A673 (cell line): ENCODE data around the gene NGDN.

ENCODE experiments used
- CTCF ChIP-seq: fragments of 300-800, 200-600 bp; sonication (generic); conservative IDR thresholded peaks from 2 replicates; pipeline ENCODE4 v1.5.1; 2017; ENCODE audit warnings: low read depth, mild to moderate bottlenecking, antibody characterized with exemption, low read length, moderate library complexity, mixed read lengths
- EZH2 ChIP-seq: fragments of 200-600 bp; sonication (generic); IDR thresholded peaks from 2 replicates; pipeline ENCODE4 v1.6.1; 2017; ENCODE audit warnings: borderline replicate concordance, low read depth, mild to moderate bottlenecking, mixed read lengths, antibody characterized with exemption, low read length; ENCODE audit not compliant: poor library complexity, severe bottlenecking

GRCh38 chr14:23460960-23461359, 8.5 kb upstream of the NGDN start:
- TF ChIP-seq CTCF (no peak), EZH2 (no peak)
